GM12878 (cell line): ENCODE results near the gene KLF11. TPM values are rescaled to one million over a fixed set of nuclear protein-coding genes. Genes with fewer than 3 reads are reported as not detected.

Experiments used
- BACH1 ChIP-seq: fragments of 450-650 bp; IDR thresholded peaks from 2 replicates; pipeline ENCODE4 v1.6.1; 2017; ENCODE audit warnings: mild to moderate bottlenecking, borderline replicate concordance
- CBX3 ChIP-seq: fragments of 200-600 bp; sonication (generic); IDR thresholded peaks from 2 replicates; pipeline ENCODE4 v1.6.1; 2016; ENCODE audit warnings: low read depth, borderline replicate concordance
- CHD1 ChIP-seq: IDR thresholded peaks from 2 replicates; pipeline ENCODE4 v1.6.1; 2012; ENCODE audit warnings: low read depth, low read length, improper control_type of control experiment
- CREB1 ChIP-seq: IDR thresholded peaks from 2 replicates; pipeline ENCODE4 v1.6.1; 2012; ENCODE audit warnings: low read depth, mild to moderate bottlenecking, inconsistent platforms
- CREM ChIP-seq: IDR thresholded peaks from 2 replicates; pipeline ENCODE4 v1.6.1; 2014; ENCODE audit warnings: antibody characterized with exemption, low read depth
- DPF2 ChIP-seq: fragments of 450-650 bp; IDR thresholded peaks from 2 replicates; pipeline ENCODE4 v1.6.1; 2017; ENCODE audit warnings: mild to moderate bottlenecking
- EED ChIP-seq: sonication (generic); IDR thresholded peaks from 2 replicates; pipeline ENCODE4 v1.6.1; 2016; ENCODE audit warnings: antibody characterized with exemption, low read depth
- EGR1 ChIP-seq, 2 experiments: IDR thresholded peaks; 1 replicate in 1 of 2; 2 replicates in 1 of 2; pipeline ENCODE4 v1.6.1; 2011 to 2012; ENCODE audit warnings: low read depth in 2 of 2, low read length in 2 of 2, borderline replicate concordance in 1 of 2, mild to moderate bottlenecking in 1 of 2, moderate library complexity in 1 of 2
- HSF1 ChIP-seq: fragments of 150-350 bp; IDR thresholded peaks from 2 replicates; pipeline ENCODE4 v1.6.1; 2014; ENCODE audit warnings: mild to moderate bottlenecking, low read depth, low read length
- IRF3 ChIP-seq: fragments of 450-650 bp; IDR thresholded peaks from 2 replicates; pipeline ENCODE4 v1.6.1; 2014; ENCODE audit warnings: mild to moderate bottlenecking
- IRF5 ChIP-seq: fragments of 450-650 bp; IDR thresholded peaks from 2 replicates; pipeline ENCODE4 v1.6.1; 2017; ENCODE audit warnings: borderline replicate concordance
- JUNB ChIP-seq: IDR thresholded peaks from 2 replicates; pipeline ENCODE4 v1.6.1; 2016; ENCODE audit warnings: antibody characterized with exemption, mild to moderate bottlenecking
- KAT2A ChIP-seq: conservative IDR thresholded peaks from 2 replicates; pipeline ENCODE4 v1.6.1; 2011; ENCODE audit warnings: low read depth, low read length; ENCODE audit not compliant: control insufficient read depth
- KLF5 ChIP-seq: fragments of 450-650 bp; IDR thresholded peaks from 2 replicates; pipeline ENCODE4 v1.6.1; 2014; ENCODE audit warnings: mild to moderate bottlenecking; ENCODE audit not compliant: partially characterized antibody
- NKRF ChIP-seq: fragments of 450-650 bp; conservative IDR thresholded peaks from 2 replicates; pipeline ENCODE4 v1.6.1; 2017; ENCODE audit warnings: mild to moderate bottlenecking, moderate library complexity
- NR2C1 ChIP-seq: fragments of 450-650 bp; IDR thresholded peaks from 2 replicates; pipeline ENCODE4 v1.6.1; 2017; ENCODE audit warnings: antibody characterized with exemption, mild to moderate bottlenecking, moderate library complexity
- NR2F1 ChIP-seq: fragments of 450-650 bp; conservative IDR thresholded peaks from 2 replicates; pipeline ENCODE4 v1.6.1; 2017; ENCODE audit warnings: mild to moderate bottlenecking
- POLR2AphosphoS2 ChIP-seq: IDR thresholded peaks from 2 replicates; pipeline ENCODE4 v1.6.1; 2011; ENCODE audit warnings: low read depth, mild to moderate bottlenecking, low read length, improper control_type of control experiment, moderate library complexity
- POU2F2 ChIP-seq: IDR thresholded peaks from 3 replicates; pipeline ENCODE4 v1.6.1; 2011; ENCODE audit warnings: low read depth, mild to moderate bottlenecking, low read length, borderline replicate concordance
- RAD21 ChIP-seq: IDR thresholded peaks from 2 replicates; pipeline ENCODE4 v1.6.1; 2011; ENCODE audit warnings: mild to moderate bottlenecking, low read depth, low read length, moderate library complexity; ENCODE audit not compliant: insufficient read depth
- SMARCA5 ChIP-seq: fragments of 450-650 bp; IDR thresholded peaks from 2 replicates; pipeline ENCODE4 v1.6.1; 2017; ENCODE audit warnings: mild to moderate bottlenecking
- USF2 ChIP-seq: IDR thresholded peaks from 2 replicates; pipeline ENCODE4 v1.6.1; 2011; ENCODE audit warnings: low read depth, low read length, improper control_type of control experiment, borderline replicate concordance
- ZNF217 ChIP-seq: fragments of 450-650 bp; IDR thresholded peaks from 2 replicates; pipeline ENCODE4 v1.6.1; 2017; ENCODE audit warnings: antibody characterized with exemption, mild to moderate bottlenecking
- polyA plus RNA-seq, 11 experiments: library from polyadenylated mRNA; depleted of rRNA in 4 of 11; unstranded in 6 of 11; stranded (reverse) in 5 of 11; fragments of >200 nt; fragmentation: Nextera tagmentation in 4 of 11; fragmentation: Illumina TruSeq in 1 of 11; extraction: Ambion mirVana in 4 of 11; extraction: Trizol in 1 of 11; gene quantifications; 1 replicate in 1 of 11; 2 replicates in 10 of 11; pipeline versions ENCODE4 v1.2.1 to v1.2.3, GENCODE V29; 2011 to 2016; ENCODE audit warnings: inconsistent platforms in 2 of 11, missing spikeins in 2 of 11, low read depth in 1 of 11
- total RNA-seq, 4 experiments: library from RNA; depleted of rRNA in 3 of 4; stranded (reverse); fragments of >200 nt in 3 of 4; fragmentation: Illumina TruSeq in 1 of 4; extraction: Trizol in 1 of 4; gene quantifications; 2 replicates each; pipeline versions ENCODE4 v1.2.1 to v1.2.3, GENCODE V29; 2013 to 2021

The KLF11 gene
- total and polyA plus RNA-seq, 10 of the 15 experiments (the other 5 are each of a cell fraction or from before 2014, with no cell fraction given): 0.03 to 0.54 (median 0.14) TPM; not detected in 1

GRCh38 chr2:10079870-10080535, 36.7 kb downstream of the KLF11 start, which contains the start of gene CYS1 (continued):
- TF ChIP-seq NKRF (peak; percentile 60; the same call in 1 of the 2 replicates), EED (no peak), SMARCA5 (peak; percentile 90), POU2F2 (no peak), CREB1 (no peak), ZNF217 (0 out of 2 replicates have a peak, but pooled peaks have one; percentile 32), NR2C1 (no peak), NR2F1 (peak; percentile 89), KAT2A (no peak), KLF5 (no peak), POLR2AphosphoS2 (no peak), JUNB (no peak), IRF5 (no peak), CREM (no peak), EGR1 (IDR thresholded peaks at IDR 0.05; ENCODE audit: borderline replicate concordance in 1 of 2, low read depth in 2 of 2, low read length in 2 of 2) (peak in 1 of 2 experiments; percentile 50; a peak in 1 of 3 replicates), CBX3 (no peak), BACH1 (peak; percentile 76), IRF3 (no peak), CHD1 (no peak), HSF1 (no peak), USF2 (no peak), RAD21 (peak; percentile 30; the same call in 1 of the 2 replicates), DPF2 (peak; percentile 28; the same call in 1 of the 2 replicates)
